MM.1S (cell line): ENCODE measurements around the gene NUP50.

Source experiments
- EZH2 ChIP-seq: fragments of 300-600 bp; sonication (generic); optimal IDR thresholded peaks from 2 replicates; pipeline ENCODE3; 2017; ENCODE audit warnings: low read depth, mild to moderate bottlenecking, antibody characterized with exemption, low read length, mixed read lengths
- EZH2phosphoT487 ChIP-seq: fragments of 300-600 bp; sonication (generic); IDR thresholded peaks from 2 replicates; pipeline ENCODE4 v1.6.1; 2018; ENCODE audit warnings: antibody characterized with exemption, low read length
- TF ChIP-seq, protein P1 (sequence below): fragments of 300-600 bp; sonication (generic); IDR thresholded peaks from 2 replicates; pipeline ENCODE4 v1.5.1; 2016; ENCODE audit warnings: antibody characterized with exemption, low read length, mixed read lengths

DNA sequence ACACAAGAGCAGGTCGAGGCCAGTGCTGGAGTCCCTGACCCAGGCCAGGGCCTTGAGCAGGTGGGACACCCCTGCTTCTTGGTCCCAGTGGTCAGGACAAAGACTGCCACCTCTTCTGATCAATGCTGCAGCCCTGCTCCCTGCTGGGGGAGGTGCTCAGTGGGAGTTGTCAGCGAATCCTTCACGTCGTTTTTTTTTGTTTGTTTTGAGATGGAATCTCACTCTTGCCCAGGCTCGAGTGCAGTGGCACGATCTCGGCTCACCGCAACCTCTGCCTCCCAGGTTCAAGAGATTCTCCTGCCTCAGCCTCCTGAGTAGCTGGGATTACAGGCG, 34.7 kb downstream of the NUP50 start:
- TF ChIP-seq, protein P1, sequence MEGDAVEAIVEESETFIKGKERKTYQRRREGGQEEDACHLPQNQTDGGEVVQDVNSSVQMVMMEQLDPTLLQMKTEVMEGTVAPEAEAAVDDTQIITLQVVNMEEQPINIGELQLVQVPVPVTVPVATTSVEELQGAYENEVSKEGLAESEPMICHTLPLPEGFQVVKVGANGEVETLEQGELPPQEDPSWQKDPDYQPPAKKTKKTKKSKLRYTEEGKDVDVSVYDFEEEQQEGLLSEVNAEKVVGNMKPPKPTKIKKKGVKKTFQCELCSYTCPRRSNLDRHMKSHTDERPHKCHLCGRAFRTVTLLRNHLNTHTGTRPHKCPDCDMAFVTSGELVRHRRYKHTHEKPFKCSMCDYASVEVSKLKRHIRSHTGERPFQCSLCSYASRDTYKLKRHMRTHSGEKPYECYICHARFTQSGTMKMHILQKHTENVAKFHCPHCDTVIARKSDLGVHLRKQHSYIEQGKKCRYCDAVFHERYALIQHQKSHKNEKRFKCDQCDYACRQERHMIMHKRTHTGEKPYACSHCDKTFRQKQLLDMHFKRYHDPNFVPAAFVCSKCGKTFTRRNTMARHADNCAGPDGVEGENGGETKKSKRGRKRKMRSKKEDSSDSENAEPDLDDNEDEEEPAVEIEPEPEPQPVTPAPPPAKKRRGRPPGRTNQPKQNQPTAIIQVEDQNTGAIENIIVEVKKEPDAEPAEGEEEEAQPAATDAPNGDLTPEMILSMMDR = no peak
- TF ChIP-seq EZH2 = no peak
- no peak for TF ChIP-seq EZH2phosphoT487
